AG08396 (cell line): ENCODE measurements around the gene MCRIP2.
"Not testable (repeated sequence)": the region's sequence is repeated elsewhere in the genome, so short reads cannot be mapped to it uniquely, and the experiment has no call there.

ENCODE experiments used
- DNase-seq: peaks from one replicate; pipeline ENCODE4 v3.0.0; 2012; ENCODE audit warnings: low spot score, mixed read lengths

Gene MCRIP2

GRCh38 chr16:641326-642188, at the start of gene MCRIP2:
Gene MCRIP2 (plus strand): TSS chr16:641828. CDS start chr16:641992, 164 bp downstream.
- DNase-seq, result peak; percentile 94

GRCh38 chr16:591892-592517, 49.6 kb upstream of the MCRIP2 start:
- DNase-seq, result no peak

- DNase-seq, result no peak
Observed at GRCh38 chr16:592518-593306, 48.9 kb upstream of the MCRIP2 start.

- no peak for DNase-seq
Observed at GRCh38 chr16:593406-593805, 48.2 kb upstream of the MCRIP2 start.

- no peak for DNase-seq
Observed at GRCh38 chr16:593807-594206, 47.8 kb upstream of the MCRIP2 start.

GRCh38 chr16:595094-595528, 46.5 kb upstream of the MCRIP2 start:
- no peak for DNase-seq

GRCh38 chr16:595942-596735, 45.5 kb upstream of the MCRIP2 start:
- DNase-seq, result no peak

GRCh38 chr16:596736-597060, 44.9 kb upstream of the MCRIP2 start:
- DNase-seq, result no peak

GRCh38 chr16:597655-598054, 44.0 kb upstream of the MCRIP2 start:
- DNase-seq, result not testable (repeated sequence)

GRCh38 chr16:598823-599739, 42.5 kb upstream of the MCRIP2 start:
- DNase-seq, result no peak

GRCh38 chr16:600781-601180, 40.8 kb upstream of the MCRIP2 start:
- DNase-seq, result no peak

- no peak for DNase-seq
Observed at GRCh38 chr16:603933-604332, 37.7 kb upstream of the MCRIP2 start.

- no peak for DNase-seq
Observed at GRCh38 chr16:606656-607307, 34.8 kb upstream of the MCRIP2 start.

- DNase-seq, result no peak
Observed at GRCh38 chr16:608019-608418, 33.6 kb upstream of the MCRIP2 start.

GRCh38 chr16:609316-609715, 32.3 kb upstream of the MCRIP2 start:
- no peak for DNase-seq

GRCh38 chr16:609984-610383, 31.6 kb upstream of the MCRIP2 start:
- no peak for DNase-seq

- DNase-seq, result peak; percentile 52
Observed at GRCh38 chr16:610513-611381, 30.9 kb upstream of the MCRIP2 start.

GRCh38 chr16:615122-615521, 26.5 kb upstream of the MCRIP2 start:
- DNase-seq, result no peak
